Smooth muscle cell (in vitro differentiated cells): Measurements from ENCODE around the gene TCHHL1. TPM values are rescaled to one million over a fixed set of nuclear protein-coding genes. Genes with fewer than 3 reads are reported as not detected.
A peak's percentile ranks its signal among the peaks of the same experiment; 100 is the strongest.

Source experiments
- DNase-seq: peaks from one replicate; lab custom pipeline; 2025; ENCODE audit not compliant: unreplicated experiment; lab: John Stamatoyannopoulos, UW
- H2AFZ ChIP-seq: fragments of 200-600 bp; sonication (generic); 2 replicates; pipeline ENCODE4 v1.6.0; 2016; ENCODE audit warnings: antibody characterized with exemption, low read depth, mild to moderate bottlenecking
- H3F3A ChIP-seq: fragments of 200-600 bp; sonication (generic); 2 replicates; pipeline ENCODE4 v1.6.0; 2017; ENCODE audit warnings: antibody characterized with exemption, low read depth
- H3K27ac ChIP-seq: fragments of 200-600 bp; sonication (generic); 2 replicates; pipeline ENCODE4 v1.5.1; 2016; ENCODE audit warnings: low read depth, mild to moderate bottlenecking
- H3K27me3 ChIP-seq: fragments of 200-600 bp; sonication (generic); 2 replicates; pipeline ENCODE4 v1.6.1; 2016; ENCODE audit warnings: low read depth, mild to moderate bottlenecking
- H3K36me3 ChIP-seq: fragments of 200-600 bp; sonication (generic); 2 replicates; pipeline ENCODE4 v1.5.1; 2016; ENCODE audit warnings: low read depth
- H3K4me1 ChIP-seq: fragments of 200-600 bp; sonication (generic); 2 replicates; pipeline ENCODE4 v1.5.1; 2016; ENCODE audit warnings: low read depth
- H3K4me2 ChIP-seq: fragments of 200-600 bp; sonication (generic); 2 replicates; pipeline ENCODE4 v1.6.0; 2016; ENCODE audit warnings: mild to moderate bottlenecking
- H3K4me3 ChIP-seq: fragments of 200-600 bp; sonication (generic); 2 replicates; pipeline ENCODE4 v1.5.1; 2016; ENCODE audit warnings: mild to moderate bottlenecking
- H3K79me2 ChIP-seq: fragments of 200-600 bp; sonication (generic); 2 replicates; pipeline ENCODE4 v1.6.0; 2016; ENCODE audit warnings: low read depth, mild to moderate bottlenecking
- H3K9ac ChIP-seq: fragments of 200-600 bp; sonication (generic); 2 replicates; pipeline ENCODE4 v1.6.0; 2016; ENCODE audit warnings: low read depth
- H3K9me3 ChIP-seq: fragments of 200-600 bp; sonication (generic); replicated peaks from 2 replicates; pipeline ENCODE4 v1.5.1; 2016; ENCODE audit warnings: low read depth
- H4K20me1 ChIP-seq: fragments of 200-600 bp; sonication (generic); 2 replicates; pipeline ENCODE4 v1.6.0; 2016; ENCODE audit warnings: low read depth
- CTCF ChIP-seq: fragments of 200-600 bp; sonication (generic); IDR thresholded peaks from 2 replicates; pipeline ENCODE4 v1.5.1; 2017; ENCODE audit warnings: borderline replicate concordance, mild to moderate bottlenecking, antibody characterized with exemption; ENCODE audit not compliant: insufficient read depth, poor library complexity, severe bottlenecking
- WGBS: methylation state at CpG from one replicate; pipeline ENCODE4 v1.1.7; 2016; ENCODE audit warnings: low lambda C conversion rate; 5-methylcytosine and 5-hydroxymethylcytosine counted together
- polyA plus RNA-seq: library from polyadenylated mRNA; unstranded; fragments of >200 nt; fragmentation: Nextera tagmentation; extraction: Ambion mirVana; gene quantifications from 2 replicates; pipeline ENCODE4 v1.2.1, GENCODE V29; 2016
- total RNA-seq: library from RNA; depleted of rRNA; stranded (reverse); fragments of >200 nt; gene quantifications from 2 replicates; pipeline ENCODE4 v1.2.3, GENCODE V29; 2014

TCHHL1 gene
- total and polyA plus RNA-seq, 2 experiments from 2014 or later, result not detected

DNA sequence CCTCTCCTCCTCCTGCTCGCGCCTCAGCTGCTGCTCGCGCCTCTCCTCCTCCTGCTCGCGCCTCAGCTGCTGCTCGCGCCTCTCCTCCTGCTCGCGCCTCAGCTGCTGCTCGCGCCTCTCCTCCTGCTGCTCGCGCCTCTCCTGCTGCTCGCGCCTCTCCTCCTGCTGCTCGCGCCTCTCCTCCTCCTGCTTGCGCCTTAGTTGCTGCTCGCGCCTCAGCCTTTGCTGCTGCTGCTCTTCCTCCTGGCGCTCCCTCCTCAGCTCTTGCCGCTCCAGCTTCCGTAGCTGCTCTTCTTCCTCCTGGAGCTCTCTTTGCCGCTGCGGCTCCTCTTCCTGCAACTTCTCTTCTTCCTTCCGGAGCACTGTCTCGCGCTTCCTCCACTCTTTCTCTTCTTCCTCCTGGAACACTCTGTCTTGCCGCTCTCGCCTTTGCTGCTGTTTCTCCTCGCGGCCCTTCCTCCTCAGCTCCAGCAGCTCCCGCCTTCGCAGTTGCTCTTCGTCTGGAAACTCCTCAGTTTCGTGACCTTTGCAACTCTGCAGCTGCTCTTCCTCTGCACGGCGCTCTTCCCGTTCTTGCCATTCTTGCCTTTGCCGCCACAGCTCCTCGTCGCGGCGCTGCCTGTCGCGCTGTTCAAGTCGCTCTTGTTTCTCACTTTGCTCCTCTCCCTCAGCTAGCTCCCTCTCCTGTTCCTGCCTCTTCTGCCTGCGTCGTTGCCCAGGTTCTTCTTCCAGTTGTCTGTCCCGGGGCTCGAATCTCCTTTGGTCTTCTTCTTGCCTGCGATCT is 23.4 kb upstream of the TCHHL1 start:
- H3K36me3 ChIP-seq, result no peaks in the 10 kb centered on the region
- H3K27me3 ChIP-seq, result peaks cover 99% of the 10 kb centered on the region
- H3K4me2 ChIP-seq, result peak overlapping the region; percentile 87
- no peak for DNase-seq
- no peaks in the 10 kb centered on the region for H3K4me1 ChIP-seq
- H4K20me1 ChIP-seq, result no peaks in the 10 kb centered on the region
- peak overlapping the region; percentile 48 for H3K4me3 ChIP-seq
- no peaks in the 10 kb centered on the region for H3K9me3 ChIP-seq
- no peaks in the 10 kb centered on the region for H3F3A ChIP-seq
- no peak overlapping the region for H3K27ac ChIP-seq
- H3K9ac ChIP-seq, result no peak overlapping the region
- TF ChIP-seq CTCF, result no peak
- H2AFZ ChIP-seq, result no peak overlapping the region
- H3K79me2 ChIP-seq, result no peaks in the 10 kb centered on the region
- 28% methylated on average over 44 of the region's 53 CpGs for WGBS

DNA sequence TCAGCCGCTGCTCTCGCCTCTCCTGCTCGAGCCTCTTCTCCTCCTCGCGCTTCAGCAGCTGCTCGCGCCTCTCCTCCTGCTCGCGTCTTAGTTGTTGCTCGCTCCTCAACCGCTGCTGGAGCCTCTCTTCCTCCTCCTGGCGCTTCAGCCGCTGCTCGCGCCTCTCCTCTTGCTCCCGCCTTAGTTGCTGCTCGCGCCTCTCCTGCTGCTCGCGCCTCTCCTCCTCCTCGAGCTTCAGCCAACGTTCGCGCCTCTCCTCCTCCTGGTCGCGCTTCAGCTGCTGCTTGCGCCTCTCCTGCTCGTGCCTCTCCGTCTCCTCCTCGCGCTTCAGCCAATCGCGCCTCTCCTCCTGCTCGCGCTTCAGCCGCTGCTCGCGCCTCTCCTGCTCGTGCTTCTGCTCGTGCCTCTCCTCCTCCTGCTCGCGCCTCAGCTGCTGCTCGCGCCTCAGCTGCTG is 22.7 kb upstream of the TCHHL1 start:
- no peaks in the 10 kb centered on the region for H3K79me2 ChIP-seq
- H4K20me1 ChIP-seq, result no peaks in the 10 kb centered on the region
- H3F3A ChIP-seq, result no peaks in the 10 kb centered on the region
- H3K9me3 ChIP-seq, result no peaks in the 10 kb centered on the region
- peak overlapping the region; percentile 87 for H3K4me2 ChIP-seq
- no peak for TF ChIP-seq CTCF
- peaks cover 99% of the 10 kb centered on the region for H3K27me3 ChIP-seq
- H2AFZ ChIP-seq, result peak overlapping the region; percentile 43
- H3K4me3 ChIP-seq, result peak overlapping the region; percentile 48
- no peaks in the 10 kb centered on the region for H3K36me3 ChIP-seq
- no peaks in the 10 kb centered on the region for H3K4me1 ChIP-seq
- H3K27ac ChIP-seq, result no peak overlapping the region
- 9% methylated on average over 36 of the region's 44 CpGs for WGBS
- no peak for DNase-seq
- H3K9ac ChIP-seq, result no peak overlapping the region

DNA sequence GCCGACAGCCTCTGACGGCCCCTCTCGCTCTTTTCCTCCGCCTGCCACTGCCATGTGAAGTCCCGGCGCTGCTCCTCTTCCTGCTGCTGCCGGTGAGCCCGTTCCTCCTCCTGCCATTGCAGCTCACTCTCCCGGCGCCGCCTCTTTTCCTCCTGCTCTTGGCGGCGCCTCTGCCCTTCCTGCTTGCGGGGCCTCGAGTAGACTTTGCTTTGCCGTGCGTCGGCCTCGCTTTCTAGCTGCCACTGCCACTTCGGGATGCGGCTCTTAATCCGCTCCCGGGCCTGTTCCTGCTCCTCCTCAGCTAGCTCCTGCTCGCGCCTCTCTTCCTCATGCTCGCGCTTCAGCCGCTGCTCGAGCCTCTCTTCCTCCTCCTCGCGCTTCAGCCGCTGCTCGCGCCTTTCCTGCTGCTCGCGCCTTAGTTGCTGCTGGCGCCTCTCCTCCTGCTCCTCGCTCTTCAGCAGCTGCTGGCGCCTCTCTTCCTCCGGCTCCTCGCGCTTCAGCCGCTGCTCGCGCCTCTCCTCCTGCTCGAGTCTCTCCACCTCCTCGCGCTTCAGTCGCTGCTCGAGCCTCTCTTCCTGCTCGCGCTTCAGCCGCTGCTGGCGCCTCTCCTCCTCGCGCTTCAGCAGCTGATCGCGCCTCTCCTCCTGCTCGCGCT is 22.1 kb upstream of the TCHHL1 start:
- DNase-seq, result no peak
- Histone ChIP-seq H3K36me3 (no peaks in the 10 kb centered on the region), H3K4me3 (peak overlapping the region; percentile 48), H3K9me3 (no peaks in the 10 kb centered on the region), H3F3A (no peaks in the 10 kb centered on the region), H3K27me3 (peaks cover 100% of the 10 kb centered on the region), H3K4me1 (no peaks in the 10 kb centered on the region), H2AFZ (peak overlapping the region; percentile 43), H3K9ac (no peak overlapping the region), H3K79me2 (no peaks in the 10 kb centered on the region), H3K4me2 (peak overlapping the region; percentile 87), H3K27ac (no peak overlapping the region), H4K20me1 (no peaks in the 10 kb centered on the region)
- WGBS, result 8% methylated on average over 56 of the region's 60 CpGs
- no peak for TF ChIP-seq CTCF
